Body of pancreas (tissue), 4 donors: ENCODE results near the gene SHROOM2.

Experiments
- POLR2A ChIP-seq, 3 donors: fragments of 450-650 bp; IDR thresholded peaks; one replicate each; pipeline ENCODE4 v1.6.1; 2016; ENCODE audit warnings: antibody characterized with exemption in 3 of 3, mild to moderate bottlenecking in 2 of 3
- TF ChIP-seq, protein P1 (sequence below), 7 experiments: fragments of 450-650 bp in 4 of 7; fragments of 200-600 bp in 3 of 7; sonication (generic) in 3 of 7; IDR thresholded peaks; one replicate each; pipeline ENCODE4 v1.5.1; 2016 to 2019; ENCODE audit warnings: antibody characterized with exemption in 7 of 7

DNA sequence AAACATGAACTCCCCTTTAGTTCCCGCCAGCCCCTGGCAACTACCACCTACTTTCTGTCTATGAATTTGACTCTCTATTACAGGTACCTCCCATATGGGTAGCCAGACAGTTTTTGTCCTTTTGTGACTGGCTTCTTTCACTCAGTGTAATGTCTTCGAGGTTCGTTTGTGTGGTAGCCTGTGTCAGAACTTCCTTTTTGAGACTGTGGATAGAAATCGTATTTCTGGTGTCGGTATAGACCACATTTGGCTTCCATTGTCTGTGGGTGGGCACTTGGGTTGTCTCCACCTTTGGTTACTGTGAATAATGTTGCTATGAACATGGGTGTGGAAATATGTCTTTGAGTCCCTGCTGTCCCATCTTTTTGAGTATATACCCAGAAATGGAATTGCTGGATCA is 175.5 kb downstream of the SHROOM2 start:
- TF ChIP-seq, protein P1, sequence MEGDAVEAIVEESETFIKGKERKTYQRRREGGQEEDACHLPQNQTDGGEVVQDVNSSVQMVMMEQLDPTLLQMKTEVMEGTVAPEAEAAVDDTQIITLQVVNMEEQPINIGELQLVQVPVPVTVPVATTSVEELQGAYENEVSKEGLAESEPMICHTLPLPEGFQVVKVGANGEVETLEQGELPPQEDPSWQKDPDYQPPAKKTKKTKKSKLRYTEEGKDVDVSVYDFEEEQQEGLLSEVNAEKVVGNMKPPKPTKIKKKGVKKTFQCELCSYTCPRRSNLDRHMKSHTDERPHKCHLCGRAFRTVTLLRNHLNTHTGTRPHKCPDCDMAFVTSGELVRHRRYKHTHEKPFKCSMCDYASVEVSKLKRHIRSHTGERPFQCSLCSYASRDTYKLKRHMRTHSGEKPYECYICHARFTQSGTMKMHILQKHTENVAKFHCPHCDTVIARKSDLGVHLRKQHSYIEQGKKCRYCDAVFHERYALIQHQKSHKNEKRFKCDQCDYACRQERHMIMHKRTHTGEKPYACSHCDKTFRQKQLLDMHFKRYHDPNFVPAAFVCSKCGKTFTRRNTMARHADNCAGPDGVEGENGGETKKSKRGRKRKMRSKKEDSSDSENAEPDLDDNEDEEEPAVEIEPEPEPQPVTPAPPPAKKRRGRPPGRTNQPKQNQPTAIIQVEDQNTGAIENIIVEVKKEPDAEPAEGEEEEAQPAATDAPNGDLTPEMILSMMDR (IDR thresholded peaks at IDR 0.05) = no peak
- no peak for TF ChIP-seq POLR2A (IDR thresholded peaks at IDR 0.05)
